Gastrocnemius medialis (tissue), 4 donors: ENCODE results near the gene IL4R. TPM values are rescaled to one million over a fixed set of nuclear protein-coding genes. Genes with fewer than 3 reads are reported as not detected.

Source experiments
- ATAC-seq, 2 donors: fragments of 150-250 bp; one replicate each; pipeline ENCODE4 v1.9.1; 2016
- DNase-seq, 2 donors: peaks; one replicate each; pipeline ENCODE4 v3.0.0-alpha.2; 2019
- H3K27ac ChIP-seq, 4 donors: fragments of 200-600 bp; sonication (generic); 1 replicate in 1 of 4; 2 replicates in 3 of 4; pipeline ENCODE4 v1.5.1; 2016 to 2018; ENCODE audit warnings: mild to moderate bottlenecking in 2 of 4, moderate library complexity in 1 of 4
- H3K27me3 ChIP-seq, 3 donors: fragments of 200-600 bp; sonication (generic) in 2 of 3; 1 replicate in 1 of 3; 2 replicates in 2 of 3; pipeline versions ENCODE4 v1.5.1 to v1.6.0; 2016 to 2019; ENCODE audit warnings: mild to moderate bottlenecking in 1 of 3, moderate library complexity in 1 of 3
- H3K36me3 ChIP-seq, 2 donors: fragments of 200-600 bp; sonication (generic) in 1 of 2; one replicate each; pipeline ENCODE4 v1.5.1; 2017 to 2018
- H3K4me1 ChIP-seq, 2 donors: fragments of 200-600 bp; sonication (generic) in 1 of 2; one replicate each; pipeline ENCODE4 v1.5.1; 2016 to 2017; ENCODE audit warnings: mild to moderate bottlenecking in 2 of 2
- H3K4me3 ChIP-seq, 4 donors: fragments of 200-600 bp; sonication (generic) in 3 of 4; 1 replicate in 1 of 4; 2 replicates in 3 of 4; pipeline ENCODE4 v1.5.1; 2016 to 2019; ENCODE audit warnings: mild to moderate bottlenecking in 2 of 4
- H3K9me3 ChIP-seq, 3 donors: fragments of 200-600 bp; sonication (generic) in 2 of 3; 1 replicate in 1 of 3; 2 replicates in 2 of 3; pipeline ENCODE4 v1.5.1; 2016 to 2019
- CTCF ChIP-seq, 5 experiments: fragments of 450-650 bp in 3 of 5; fragments of 200-600 bp in 2 of 5; sonication (generic) in 2 of 5; IDR thresholded peaks in 4 of 5; conservative IDR thresholded peaks in 1 of 5; 1 replicate in 4 of 5; 2 replicates in 1 of 5; pipeline ENCODE4 v1.5.1; 2016 to 2019; ENCODE audit warnings: antibody characterized with exemption in 5 of 5, mild to moderate bottlenecking in 3 of 5, moderate library complexity in 3 of 5
- POLR2A ChIP-seq, 2 donors: fragments of 450-650 bp; IDR thresholded peaks; one replicate each; pipeline ENCODE4 v1.6.1; 2017; ENCODE audit warnings: antibody characterized with exemption in 2 of 2, mild to moderate bottlenecking in 2 of 2, moderate library complexity in 2 of 2
- in situ Hi-C, 4 donors: fragments of 200-750 bp; cut with MboI; loops; one replicate each; pipeline versions ENCODE4 v1.15.0 to v1.8.0; 2017; ENCODE audit warnings: low sequenced_read_pairs in 4 of 4
- intact Hi-C: fragments of 100-400 bp; cut with DNase I; formaldehyde crosslinking; loops from one replicate; pipeline ENCODE4 v1.15.1; 2023; ENCODE audit warnings: low total_unique reads
- total RNA-seq, 4 donors: library from RNA; depleted of rRNA; stranded (reverse); fragments of >200 nt; gene quantifications; one replicate each; pipeline versions ENCODE4 v1.1.0 to v1.2.3, GENCODE V29; 2016

Gene IL4R
- total RNA-seq, 4 donors from 2014 or later = 4.5 to 7.4 (median 6.5) TPM

- in situ Hi-C loops (loop anchor here in 1 of 4 donors (25.0 kb wide), 1 partner anchor 91 kb away; the partner anchor contains the start of gene IL4R), intact Hi-C loops (no loop called here)
- TF ChIP-seq CTCF (IDR thresholded peaks at IDR 0.05 in 4 of 5, conservative IDR thresholded peaks at IDR 0.05 in 1 of 5) (no peak), POLR2A (IDR thresholded peaks at IDR 0.05) (no peak)
- Histone ChIP-seq H3K27me3 (peaks cover 7% of the 10 kb centered on the region in 3 donors), H3K4me3 (no peak overlapping the region), H3K36me3 (no peaks in the 10 kb centered on the region), H3K9me3 (no peaks in the 10 kb centered on the region), H3K27ac (no peak overlapping the region), H3K4me1 (no peaks in the 10 kb centered on the region)
- ATAC-seq (no peak), DNase-seq (no peak)
Observed at GRCh38 chr16:27403601-27403992, 89.8 kb downstream of the IL4R start.

- in situ Hi-C loops = loop anchor here in 1 of 4 donors (25.0 kb wide), 1 partner anchor 92 kb away; the partner anchor contains the start of gene IL4R
Observed at GRCh38 chr16:27404163-27404823, 90.5 kb downstream of the IL4R start.

GRCh38 chr16:27405546-27406451 is 92.0 kb downstream of the IL4R start:
- ATAC-seq (no peak), DNase-seq (no peak)
- H3K27ac ChIP-seq = no peak overlapping the region
- H3K36me3 ChIP-seq = no peaks in the 10 kb centered on the region
- H3K4me1 ChIP-seq = no peaks in the 10 kb centered on the region
- H3K27me3 ChIP-seq = peaks cover 7% of the 10 kb centered on the region in 3 donors
- no peak overlapping the region for H3K4me3 ChIP-seq
- TF ChIP-seq POLR2A (IDR thresholded peaks at IDR 0.05) (no peak), CTCF (IDR thresholded peaks at IDR 0.05 in 4 of 5, conservative IDR thresholded peaks at IDR 0.05 in 1 of 5) (no peak)
- intact Hi-C loops = no loop called here
- in situ Hi-C loops = loop anchor here in 1 of 4 donors (25.0 kb wide), 1 partner anchor 93 kb away; the partner anchor contains the start of gene IL4R
- no peaks in the 10 kb centered on the region for H3K9me3 ChIP-seq

More at GRCh38 chr16:27404163-27404823, 90.5 kb downstream of the IL4R start:
- Histone ChIP-seq H3K9me3 (no peaks in the 10 kb centered on the region), H3K27ac (no peak overlapping the region), H3K36me3 (no peaks in the 10 kb centered on the region), H3K27me3 (peaks cover 7% of the 10 kb centered on the region in 3 donors), H3K4me3 (no peak overlapping the region), H3K4me1 (no peaks in the 10 kb centered on the region)
- no peak for ATAC-seq
- no peak for DNase-seq
- intact Hi-C loops = no loop called here
- TF ChIP-seq CTCF (IDR thresholded peaks at IDR 0.05 in 4 of 5, conservative IDR thresholded peaks at IDR 0.05 in 1 of 5) (no peak), POLR2A (IDR thresholded peaks at IDR 0.05) (no peak)

- in situ Hi-C loops (loop anchor here in 1 of 4 donors (25.0 kb wide), 1 partner anchor 94 kb away; the partner anchor contains the start of gene IL4R), intact Hi-C loops (no loop called here)
- DNase-seq (no peak), ATAC-seq (no peak)
- Histone ChIP-seq H3K36me3 (no peaks in the 10 kb centered on the region), H3K27me3 (peaks cover 7% of the 10 kb centered on the region in 3 donors), H3K9me3 (no peaks in the 10 kb centered on the region), H3K4me1 (no peaks in the 10 kb centered on the region), H3K4me3 (no peak overlapping the region), H3K27ac (no peak overlapping the region)
- TF ChIP-seq CTCF (IDR thresholded peaks at IDR 0.05 in 4 of 5, conservative IDR thresholded peaks at IDR 0.05 in 1 of 5) (no peak), POLR2A (IDR thresholded peaks at IDR 0.05) (no peak)
Observed at GRCh38 chr16:27406511-27407128, 92.8 kb downstream of the IL4R start.
